Muscle layer of colon (tissue), 2 donors: ENCODE results near the gene CCNY.
A peak's percentile ranks its signal among the peaks of the same experiment; 100 is the strongest.

ENCODE experiments used
- H3K27ac ChIP-seq: one replicate; pipeline ENCODE4 v1.7.0; 2013; ENCODE audit warnings: low read depth, mild to moderate bottlenecking, low read length, moderate library complexity
- H3K27me3 ChIP-seq, 2 donors: one replicate each; pipeline ENCODE4 v1.7.0; 2013; ENCODE audit warnings: low read length in 2 of 2, mild to moderate bottlenecking in 2 of 2; ENCODE audit not compliant: insufficient read depth in 2 of 2, control insufficient read depth in 1 of 2
- H3K36me3 ChIP-seq: one replicate; pipeline ENCODE4 v1.7.0; 2013; ENCODE audit warnings: mild to moderate bottlenecking, low read length; ENCODE audit not compliant: insufficient read depth
- H3K4me1 ChIP-seq: one replicate; pipeline ENCODE4 v1.7.0; 2013; ENCODE audit warnings: mild to moderate bottlenecking, low read length; ENCODE audit not compliant: insufficient read depth
- H3K4me3 ChIP-seq, 2 donors: one replicate each; pipeline ENCODE4 v1.7.0; 2013; ENCODE audit warnings: low read length in 2 of 2, low read depth in 1 of 2, mild to moderate bottlenecking in 1 of 2, moderate library complexity in 1 of 2
- H3K9ac ChIP-seq: one replicate; pipeline ENCODE4 v1.7.0; 2013; ENCODE audit warnings: low read length
- H3K9me3 ChIP-seq: one replicate; pipeline ENCODE4 v1.7.0; 2013; ENCODE audit warnings: mild to moderate bottlenecking, low read length
- donor health status: abdominal sarcoma.
- donor health status: Adenocarcinoma of cecum.

Gene CCNY

DNA sequence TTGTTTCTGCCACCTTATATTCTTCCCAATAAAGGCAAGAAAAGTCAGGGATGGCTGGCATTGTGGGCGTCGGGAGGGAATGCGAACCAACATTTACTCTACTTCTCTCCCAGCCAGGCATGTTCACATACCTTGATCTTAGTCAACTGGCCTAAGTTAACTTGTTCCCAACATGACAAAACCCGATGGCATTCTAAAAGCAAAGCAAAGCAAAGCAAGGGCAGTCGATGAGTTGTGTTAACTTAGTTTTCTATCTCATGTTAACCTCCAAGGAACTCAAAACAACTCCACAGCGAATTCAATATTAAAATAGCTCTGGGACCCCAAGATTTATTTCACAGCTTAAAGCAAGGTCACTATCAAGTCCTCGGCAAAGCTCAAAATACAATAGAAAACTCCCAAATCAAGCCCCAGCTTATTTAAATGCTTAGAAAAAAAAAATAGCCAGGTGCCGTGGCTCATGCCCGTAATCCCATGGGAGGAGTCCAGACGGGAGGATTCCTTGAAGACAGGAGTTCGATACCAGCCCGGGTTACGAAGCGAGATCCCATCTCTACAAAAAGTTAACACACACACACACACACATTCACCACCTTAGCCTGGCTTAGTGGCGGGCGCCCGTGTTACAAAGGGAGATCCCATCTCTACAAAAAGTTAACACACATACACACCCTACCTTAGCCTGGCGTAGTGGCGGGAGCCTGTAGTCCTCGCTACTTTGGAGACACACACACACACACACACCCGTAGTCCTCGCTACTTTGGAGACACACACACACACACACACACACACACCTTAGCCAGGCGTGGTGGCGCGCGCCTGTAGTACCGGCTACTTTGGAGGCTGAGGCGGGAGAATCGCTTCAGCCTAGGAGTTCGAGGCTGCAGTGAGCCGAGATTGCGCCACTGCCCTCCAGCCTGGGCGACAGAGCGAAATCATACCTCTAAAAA lies 901 bp upstream of the CCNY start:
- no peaks in the 10 kb centered on the region for H3K36me3 ChIP-seq
- H3K9me3 ChIP-seq, result no peaks in the 10 kb centered on the region
- H3K4me1 ChIP-seq, result peaks cover 65% of the 10 kb centered on the region
- no peaks in the 10 kb centered on the region for H3K27me3 ChIP-seq
- H3K27ac ChIP-seq, result peak overlapping the region; percentile 79
- peak overlapping the region; percentile 81 for H3K9ac ChIP-seq
- H3K4me3 ChIP-seq, result peak overlapping the region; percentile 75 to 89

DNA sequence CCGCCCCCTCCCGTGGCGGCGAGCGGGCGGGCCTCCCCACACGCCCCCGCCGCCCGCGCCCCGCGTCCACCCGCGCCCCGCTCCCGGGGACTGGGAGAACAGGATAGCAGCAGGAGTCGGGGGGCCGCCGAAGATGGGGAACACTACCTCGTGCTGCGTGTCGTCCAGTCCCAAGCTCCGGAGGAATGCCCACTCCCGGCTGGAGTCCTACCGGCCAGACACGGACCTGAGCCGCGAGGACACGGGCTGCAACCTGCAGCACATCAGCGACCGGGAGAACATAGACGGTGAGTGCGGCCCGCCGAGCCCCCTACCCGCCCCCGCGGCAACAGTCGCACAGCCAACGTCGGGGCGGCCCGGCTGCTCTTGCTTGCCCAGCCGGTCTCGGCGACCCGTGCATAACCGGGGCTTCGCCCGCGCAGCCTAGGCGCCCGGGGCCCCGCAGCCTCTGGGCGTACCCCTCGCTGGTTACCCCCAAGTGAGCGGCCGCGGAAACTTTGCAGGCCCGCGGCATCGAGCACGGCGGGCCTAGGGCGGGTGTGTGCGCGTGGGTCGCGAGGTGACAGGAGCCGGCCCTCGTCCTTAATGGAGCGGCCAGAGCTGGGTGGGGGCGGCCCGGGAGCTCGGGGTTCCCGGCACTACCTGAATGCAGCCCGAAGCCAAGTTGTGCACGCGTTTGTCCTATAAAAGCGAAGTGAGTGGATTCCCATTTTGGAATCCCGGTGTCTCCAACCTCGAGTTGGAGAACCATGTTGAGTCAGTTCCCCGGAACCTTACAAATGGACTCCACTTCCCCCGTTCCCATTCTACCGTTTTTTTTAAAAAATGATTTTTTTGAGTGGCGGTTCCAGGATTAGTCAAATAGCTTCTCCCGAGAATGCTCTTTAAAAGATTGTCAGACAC lies 863 bp downstream of the CCNY start:
- Histone ChIP-seq H3K4me1 (peaks cover 60% of the 10 kb centered on the region), H3K9ac (peak overlapping the region; percentile 32), H3K36me3 (no peaks in the 10 kb centered on the region), H3K4me3 (peak overlapping the region; percentile 59 to 83), H3K9me3 (no peaks in the 10 kb centered on the region), H3K27me3 (no peaks in the 10 kb centered on the region), H3K27ac (peak overlapping the region; percentile 72)

DNA sequence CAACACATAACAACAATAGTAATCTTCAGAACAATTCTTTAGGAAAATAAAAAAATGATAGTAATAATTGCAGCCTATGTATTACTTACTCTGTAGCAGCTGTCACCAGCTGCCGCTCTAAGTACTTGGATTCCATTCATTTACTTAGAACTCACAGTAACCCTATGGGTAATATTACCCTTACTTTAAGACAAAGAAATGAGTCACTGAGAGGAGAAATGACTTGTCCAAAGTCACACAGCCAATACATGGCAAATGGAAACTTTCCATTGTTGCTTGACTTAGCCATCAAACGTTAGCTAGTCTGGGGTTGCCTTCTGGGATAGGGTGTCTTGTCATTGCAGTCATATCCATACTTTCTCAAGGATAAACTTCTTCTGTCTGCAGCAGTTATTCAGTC lies 3.6 kb downstream of the CCNY start:
- Histone ChIP-seq H3K9me3 (no peaks in the 10 kb centered on the region), H3K9ac (no peak overlapping the region), H3K36me3 (no peaks in the 10 kb centered on the region), H3K27me3 (no peaks in the 10 kb centered on the region), H3K4me3 (no peak overlapping the region), H3K27ac (no peak overlapping the region), H3K4me1 (peaks cover 34% of the 10 kb centered on the region)

DNA sequence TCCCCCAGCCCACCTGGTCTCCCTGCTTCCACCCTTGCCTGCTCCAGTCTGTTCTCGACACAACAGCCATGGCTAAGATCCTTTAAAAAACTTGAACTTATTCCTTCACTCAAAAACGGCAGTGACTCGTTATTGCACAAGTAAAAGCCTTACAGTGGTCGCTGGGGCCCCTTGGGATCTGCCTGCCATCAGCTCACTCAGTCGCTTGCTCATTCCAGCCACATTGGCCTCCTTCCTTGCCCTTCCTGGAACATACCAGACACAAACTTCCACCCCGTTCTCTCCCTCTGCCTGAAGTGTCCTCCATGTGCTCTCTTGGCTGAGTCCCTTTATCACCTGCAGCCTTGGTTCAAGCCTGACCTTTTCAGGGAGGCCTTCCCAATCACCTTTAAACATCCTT lies 4.7 kb downstream of the CCNY start:
- H3K4me1 ChIP-seq, result peaks cover 38% of the 10 kb centered on the region

DNA sequence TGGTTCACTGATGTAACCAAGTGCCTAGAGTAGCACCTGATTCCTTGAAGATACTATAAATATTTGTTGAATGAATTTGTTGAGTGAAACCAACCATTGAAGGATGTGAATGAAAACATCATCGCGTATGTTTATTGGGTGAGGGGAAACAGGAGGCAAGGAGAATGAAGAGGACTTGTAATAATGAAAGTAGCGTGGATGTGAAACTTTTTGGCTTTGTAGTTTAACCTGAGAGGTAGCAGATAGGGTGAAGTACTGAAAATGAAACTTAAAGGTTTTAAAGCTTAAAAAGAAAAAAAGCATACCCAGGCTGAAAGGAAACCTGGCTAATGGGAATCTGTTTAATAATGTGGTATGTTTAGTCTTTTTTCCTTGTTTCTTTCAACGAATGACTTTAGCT lies 5.2 kb downstream of the CCNY start:
- Histone ChIP-seq H3K9me3 (no peaks in the 10 kb centered on the region), H3K4me3 (no peak overlapping the region), H3K27me3 (no peaks in the 10 kb centered on the region), H3K36me3 (no peaks in the 10 kb centered on the region), H3K4me1 (peaks cover 43% of the 10 kb centered on the region), H3K27ac (no peak overlapping the region), H3K9ac (no peak overlapping the region)

More for the DNA sequence above, 4.7 kb downstream of the CCNY start:
- H3K27me3 ChIP-seq, result no peaks in the 10 kb centered on the region
- no peak overlapping the region for H3K27ac ChIP-seq
- no peak overlapping the region for H3K9ac ChIP-seq
- H3K9me3 ChIP-seq, result no peaks in the 10 kb centered on the region
- H3K36me3 ChIP-seq, result no peaks in the 10 kb centered on the region
- no peak overlapping the region for H3K4me3 ChIP-seq

DNA sequence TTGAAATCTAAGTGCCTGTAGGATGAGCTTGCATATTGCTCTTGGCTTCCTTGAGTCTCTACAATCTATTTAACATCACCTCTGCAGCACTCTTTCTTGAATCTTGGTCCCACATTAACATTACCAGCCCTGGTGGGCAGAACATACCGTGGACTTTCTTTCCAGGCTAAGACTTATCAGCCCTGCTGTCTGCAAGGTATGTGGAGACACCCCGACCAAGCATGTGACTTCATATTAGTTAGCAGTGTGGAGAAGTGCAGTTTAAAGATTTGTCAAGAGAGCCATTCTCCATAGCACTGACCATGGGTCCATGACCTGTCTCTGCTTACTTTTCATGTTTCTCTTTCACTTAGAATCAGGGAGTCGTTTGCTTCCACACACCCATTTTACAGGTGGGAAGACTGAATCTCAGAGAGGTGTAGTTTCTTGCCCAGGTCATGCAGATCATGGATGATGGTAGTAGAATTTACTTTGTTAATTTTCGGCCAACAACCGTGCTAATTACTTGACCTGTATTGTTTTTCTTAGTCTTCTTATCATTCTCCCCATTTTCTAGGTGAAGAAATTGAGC lies 6.0 kb downstream of the CCNY start:
- Histone ChIP-seq H3K4me1 (peaks cover 48% of the 10 kb centered on the region), H3K36me3 (no peaks in the 10 kb centered on the region), H3K9ac (no peak overlapping the region)

DNA sequence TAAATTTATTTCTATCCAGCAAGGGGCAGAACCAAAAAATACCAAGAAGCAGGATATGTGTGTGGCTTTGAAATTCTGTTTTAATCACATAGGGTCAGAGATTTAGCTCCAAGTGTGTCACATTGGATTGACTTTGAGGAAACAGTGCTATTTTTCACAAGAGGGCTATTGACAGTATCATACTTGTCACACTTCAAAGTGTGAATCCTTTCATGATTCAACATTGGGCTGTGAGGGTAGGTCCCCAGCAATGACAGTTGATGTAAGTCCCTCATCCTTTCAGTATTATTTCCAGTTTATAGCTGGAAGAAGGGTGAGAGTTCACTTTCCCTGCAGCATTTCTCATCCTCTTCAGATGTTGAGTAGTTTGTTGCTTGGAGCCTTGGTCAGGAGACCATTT lies 7.4 kb downstream of the CCNY start:
- H3K4me3 ChIP-seq, result no peak overlapping the region
- H3K36me3 ChIP-seq, result no peaks in the 10 kb centered on the region
- no peaks in the 10 kb centered on the region for H3K27me3 ChIP-seq
- no peak overlapping the region for H3K9ac ChIP-seq
- no peak overlapping the region for H3K27ac ChIP-seq
- peaks cover 51% of the 10 kb centered on the region for H3K4me1 ChIP-seq
- no peaks in the 10 kb centered on the region for H3K9me3 ChIP-seq

More for the DNA sequence above, 6.0 kb downstream of the CCNY start:
- Histone ChIP-seq H3K27me3 (no peaks in the 10 kb centered on the region), H3K4me3 (no peak overlapping the region), H3K27ac (no peak overlapping the region), H3K9me3 (no peaks in the 10 kb centered on the region)

DNA sequence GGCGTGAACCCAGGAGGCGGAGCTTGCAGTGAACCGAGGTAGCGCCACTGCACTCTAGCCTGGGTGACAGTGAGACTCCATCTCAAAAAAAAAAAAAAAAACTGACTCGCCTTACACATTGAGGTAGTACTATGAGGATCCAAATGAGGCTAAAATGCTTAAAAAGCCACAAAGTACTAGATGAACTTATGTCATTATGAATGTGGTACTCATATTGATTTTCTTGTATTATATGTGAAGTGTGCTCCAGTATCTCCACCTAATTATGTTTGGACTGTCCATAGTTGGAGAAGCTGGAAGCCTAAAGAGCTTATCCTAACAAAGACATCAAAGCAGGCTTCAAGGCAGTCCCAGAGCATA lies 9.1 kb downstream of the CCNY start:
- Histone ChIP-seq H3K36me3 (no peaks in the 10 kb centered on the region), H3K9ac (no peak overlapping the region), H3K4me1 (peaks cover 59% of the 10 kb centered on the region), H3K9me3 (no peaks in the 10 kb centered on the region), H3K27ac (no peak overlapping the region), H3K4me3 (no peak overlapping the region), H3K27me3 (no peaks in the 10 kb centered on the region)

DNA sequence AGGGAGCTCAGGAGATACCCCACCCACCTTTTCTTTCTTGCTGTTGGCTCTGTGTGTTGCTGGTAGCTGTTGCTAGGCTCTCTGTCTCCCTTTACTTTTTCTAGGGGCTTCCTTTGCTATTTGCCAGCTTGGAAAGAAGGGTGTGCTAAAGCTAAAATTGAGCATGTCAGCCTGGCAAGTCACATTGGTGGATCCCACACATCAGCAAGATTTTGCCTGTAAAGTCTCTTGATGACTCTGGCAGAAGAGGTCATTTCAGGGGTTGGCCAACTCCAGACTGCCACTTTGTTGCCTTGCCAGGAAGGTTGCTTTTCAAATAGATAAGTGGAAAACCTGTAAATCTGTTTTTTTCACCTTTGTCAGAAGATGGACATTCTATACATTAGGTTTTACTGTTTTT lies 9.9 kb downstream of the CCNY start:
- no peak overlapping the region for H3K4me3 ChIP-seq
- H3K4me1 ChIP-seq, result peaks cover 61% of the 10 kb centered on the region
- H3K9me3 ChIP-seq, result no peaks in the 10 kb centered on the region
- H3K36me3 ChIP-seq, result no peaks in the 10 kb centered on the region
- no peak overlapping the region for H3K27ac ChIP-seq
- no peak overlapping the region for H3K9ac ChIP-seq
- no peaks in the 10 kb centered on the region for H3K27me3 ChIP-seq

DNA sequence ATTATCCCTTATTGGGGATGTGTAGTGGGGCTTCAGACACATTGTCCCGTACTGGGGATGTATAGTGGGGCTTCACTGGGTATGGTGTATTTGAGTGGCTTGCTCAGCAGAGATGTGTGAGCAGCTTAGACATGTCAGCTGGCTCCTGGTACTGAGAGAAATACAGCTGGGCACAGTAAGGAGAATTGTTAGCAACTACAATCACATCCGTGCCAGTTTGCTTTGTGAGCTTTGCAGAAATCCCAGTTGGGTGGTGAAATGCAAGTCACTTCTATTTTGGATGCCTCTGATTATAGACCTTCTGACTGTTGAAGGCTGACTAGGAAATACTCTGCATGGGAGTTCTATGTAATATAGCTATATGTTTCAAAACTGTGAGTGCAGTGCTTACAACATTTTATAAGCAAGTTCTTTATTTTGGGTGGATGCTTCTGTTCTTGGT lies 10.8 kb downstream of the CCNY start:
- Histone ChIP-seq H3K36me3 (no peaks in the 10 kb centered on the region), H3K27me3 (no peaks in the 10 kb centered on the region), H3K9ac (no peak overlapping the region), H3K27ac (no peak overlapping the region), H3K9me3 (no peaks in the 10 kb centered on the region), H3K4me3 (no peak overlapping the region), H3K4me1 (peaks cover 63% of the 10 kb centered on the region)

DNA sequence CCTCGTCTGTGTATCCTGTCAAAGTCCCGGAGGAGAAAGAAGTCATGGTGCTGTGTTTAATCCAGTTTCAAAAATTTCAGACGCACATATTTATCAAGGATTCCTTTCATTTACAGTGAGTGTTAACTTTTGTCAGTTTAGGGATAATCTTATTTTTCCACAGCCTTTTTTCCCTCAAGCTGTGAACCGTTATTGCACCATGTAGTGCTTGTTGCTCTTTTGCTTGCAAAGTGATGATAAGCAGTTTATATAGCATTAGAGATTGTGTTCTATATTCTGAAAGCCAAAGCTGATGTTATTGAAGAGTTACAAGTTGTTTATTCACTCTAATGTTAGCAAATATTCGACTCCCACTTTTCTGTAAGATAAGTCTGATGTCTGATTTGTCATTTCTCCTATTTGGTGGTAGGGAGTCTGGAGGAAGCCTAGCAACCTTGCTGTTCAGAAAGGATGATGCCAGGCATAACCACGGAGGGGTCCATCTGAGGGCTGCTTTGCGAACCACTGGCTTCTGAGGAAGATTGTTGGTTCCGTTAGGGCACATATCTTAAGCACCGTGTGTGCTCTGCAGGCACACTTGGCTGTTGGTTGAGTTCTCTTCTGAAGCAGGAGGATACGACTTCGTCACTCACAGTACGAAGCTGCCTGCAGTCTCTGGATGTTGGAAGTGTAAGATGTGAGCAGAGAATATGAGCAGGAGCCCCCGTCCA lies 11.7 kb downstream of the CCNY start:
- Histone ChIP-seq H3K27ac (no peak overlapping the region), H3K27me3 (no peaks in the 10 kb centered on the region), H3K4me3 (no peak overlapping the region), H3K9me3 (no peaks in the 10 kb centered on the region), H3K36me3 (no peaks in the 10 kb centered on the region), H3K4me1 (peaks cover 67% of the 10 kb centered on the region), H3K9ac (no peak overlapping the region)
